ENCODE results near the gene FTCD.

The FTCD gene

GRCh38 chr21:46104104-46104503, 51.3 kb downstream of the FTCD start:
- Histone ChIP-seq H3K4me3 (ENCODE audit: insufficient read depth, low read depth, low read length, poor library complexity, severe bottlenecking) (no peak overlapping the region), H3K4me1 (ENCODE audit: control insufficient read depth, insufficient read depth, low read length, poor library complexity, severe bottlenecking) (no peaks in the 10 kb centered on the region), H3K27ac (ENCODE audit: insufficient read depth, low read length, poor library complexity, severe bottlenecking) (no peak overlapping the region), H3K36me3 (ENCODE audit: control insufficient read depth, insufficient read depth, low read length) (no peaks in the 10 kb centered on the region), H3K27me3 (replicated peaks; ENCODE audit: control insufficient read depth, insufficient read depth, low read length, poor library complexity, severe bottlenecking) (no peaks in the 10 kb centered on the region), H3K9me3 (ENCODE audit: control insufficient read depth, low read length) (no peaks in the 10 kb centered on the region)
- DNase-seq = no peak

- Histone ChIP-seq H3K4me3 (ENCODE audit: insufficient read depth, low read depth, low read length, poor library complexity, severe bottlenecking) (no peak overlapping the region), H3K4me1 (ENCODE audit: control insufficient read depth, insufficient read depth, low read length, poor library complexity, severe bottlenecking) (peaks cover 7% of the 10 kb centered on the region), H3K27ac (ENCODE audit: insufficient read depth, low read length, poor library complexity, severe bottlenecking) (no peak overlapping the region)
Measured at GRCh38 chr21:46100906-46101305, 54.5 kb downstream of the FTCD start.

GRCh38 chr21:46100426-46100825, 55.0 kb downstream of the FTCD start:
- Histone ChIP-seq H3K27me3 (replicated peaks; ENCODE audit: control insufficient read depth, insufficient read depth, low read length, poor library complexity, severe bottlenecking) (peaks cover 3% of the 10 kb centered on the region), H3K4me1 (ENCODE audit: control insufficient read depth, insufficient read depth, low read length, poor library complexity, severe bottlenecking) (peaks cover 7% of the 10 kb centered on the region), H3K9me3 (ENCODE audit: control insufficient read depth, low read length) (no peaks in the 10 kb centered on the region), H3K27ac (ENCODE audit: insufficient read depth, low read length, poor library complexity, severe bottlenecking) (no peak overlapping the region), H3K4me3 (ENCODE audit: insufficient read depth, low read depth, low read length, poor library complexity, severe bottlenecking) (no peak overlapping the region), H3K36me3 (ENCODE audit: control insufficient read depth, insufficient read depth, low read length) (no peaks in the 10 kb centered on the region)
- DNase-seq = no peak

More at GRCh38 chr21:46100906-46101305, 54.5 kb downstream of the FTCD start:
- DNase-seq = no peak
- peaks cover 3% of the 10 kb centered on the region for H3K27me3 ChIP-seq (replicated peaks; ENCODE audit: control insufficient read depth, insufficient read depth, low read length, poor library complexity, severe bottlenecking)
- H3K9me3 ChIP-seq (ENCODE audit: control insufficient read depth, low read length) = no peaks in the 10 kb centered on the region
- H3K36me3 ChIP-seq (ENCODE audit: control insufficient read depth, insufficient read depth, low read length) = no peaks in the 10 kb centered on the region

GRCh38 chr21:46100020-46100419, 55.4 kb downstream of the FTCD start:
- Histone ChIP-seq H3K9me3 (ENCODE audit: control insufficient read depth, low read length) (no peaks in the 10 kb centered on the region), H3K4me1 (ENCODE audit: control insufficient read depth, insufficient read depth, low read length, poor library complexity, severe bottlenecking) (peaks cover 7% of the 10 kb centered on the region), H3K27me3 (replicated peaks; ENCODE audit: control insufficient read depth, insufficient read depth, low read length, poor library complexity, severe bottlenecking) (peaks cover 3% of the 10 kb centered on the region), H3K27ac (ENCODE audit: insufficient read depth, low read length, poor library complexity, severe bottlenecking) (no peak overlapping the region), H3K4me3 (ENCODE audit: insufficient read depth, low read depth, low read length, poor library complexity, severe bottlenecking) (no peak overlapping the region), H3K36me3 (ENCODE audit: control insufficient read depth, insufficient read depth, low read length) (no peaks in the 10 kb centered on the region)
- no peak for DNase-seq

GRCh38 chr21:46099476-46099875, 55.9 kb downstream of the FTCD start:
- Histone ChIP-seq H3K36me3 (ENCODE audit: control insufficient read depth, insufficient read depth, low read length) (no peaks in the 10 kb centered on the region), H3K27ac (ENCODE audit: insufficient read depth, low read length, poor library complexity, severe bottlenecking) (no peak overlapping the region), H3K4me3 (ENCODE audit: insufficient read depth, low read depth, low read length, poor library complexity, severe bottlenecking) (no peak overlapping the region), H3K4me1 (ENCODE audit: control insufficient read depth, insufficient read depth, low read length, poor library complexity, severe bottlenecking) (peaks cover 7% of the 10 kb centered on the region), H3K27me3 (replicated peaks; ENCODE audit: control insufficient read depth, insufficient read depth, low read length, poor library complexity, severe bottlenecking) (peaks cover 3% of the 10 kb centered on the region), H3K9me3 (ENCODE audit: control insufficient read depth, low read length) (no peaks in the 10 kb centered on the region)
- no peak for DNase-seq

GRCh38 chr21:46098303-46099141, 56.9 kb downstream of the FTCD start:
- DNase-seq = no peak
- Histone ChIP-seq H3K4me1 (ENCODE audit: control insufficient read depth, insufficient read depth, low read length, poor library complexity, severe bottlenecking) (peaks cover 7% of the 10 kb centered on the region), H3K9me3 (ENCODE audit: control insufficient read depth, low read length) (no peaks in the 10 kb centered on the region), H3K27me3 (replicated peaks; ENCODE audit: control insufficient read depth, insufficient read depth, low read length, poor library complexity, severe bottlenecking) (peaks cover 3% of the 10 kb centered on the region), H3K27ac (ENCODE audit: insufficient read depth, low read length, poor library complexity, severe bottlenecking) (no peak overlapping the region), H3K36me3 (ENCODE audit: control insufficient read depth, insufficient read depth, low read length) (no peaks in the 10 kb centered on the region), H3K4me3 (ENCODE audit: insufficient read depth, low read depth, low read length, poor library complexity, severe bottlenecking) (peak overlapping the region; percentile 50)

- DNase-seq = peak in 1 of 3 donors; percentile 15
- H3K27ac ChIP-seq (ENCODE audit: insufficient read depth, low read length, poor library complexity, severe bottlenecking) = no peak within 1 kb of the TSS
- no peaks in the 10 kb centered on the region for H3K36me3 ChIP-seq (ENCODE audit: control insufficient read depth, insufficient read depth, low read length)
- H3K4me3 ChIP-seq (ENCODE audit: insufficient read depth, low read depth, low read length, poor library complexity, severe bottlenecking) = peak within 1 kb of the TSS; percentile 50
- H3K27me3 ChIP-seq (replicated peaks; ENCODE audit: control insufficient read depth, insufficient read depth, low read length, poor library complexity, severe bottlenecking) = peaks cover 3% of the 10 kb centered on the region
- peaks cover 7% of the 10 kb centered on the region for H3K4me1 ChIP-seq (ENCODE audit: control insufficient read depth, insufficient read depth, low read length, poor library complexity, severe bottlenecking)
- H3K9me3 ChIP-seq (ENCODE audit: control insufficient read depth, low read length) = no peaks in the 10 kb centered on the region
Measured at GRCh38 chr21:46097336-46098293, 57.8 kb downstream of the FTCD start, which contains the start of gene COL6A2. TSS of gene COL6A2 (plus strand) at chr21:46098112.

- H3K36me3 ChIP-seq (ENCODE audit: control insufficient read depth, insufficient read depth, low read length) = no peaks in the 10 kb centered on the region
- no peak for DNase-seq
- no peaks in the 10 kb centered on the region for H3K9me3 ChIP-seq (ENCODE audit: control insufficient read depth, low read length)
- H3K4me1 ChIP-seq (ENCODE audit: control insufficient read depth, insufficient read depth, low read length, poor library complexity, severe bottlenecking) = peaks cover 7% of the 10 kb centered on the region
- no peak overlapping the region for H3K4me3 ChIP-seq (ENCODE audit: insufficient read depth, low read depth, low read length, poor library complexity, severe bottlenecking)
- no peak overlapping the region for H3K27ac ChIP-seq (ENCODE audit: insufficient read depth, low read length, poor library complexity, severe bottlenecking)
- H3K27me3 ChIP-seq (replicated peaks; ENCODE audit: control insufficient read depth, insufficient read depth, low read length, poor library complexity, severe bottlenecking) = peaks cover 3% of the 10 kb centered on the region
Measured at GRCh38 chr21:46096596-46097335, 58.6 kb downstream of the FTCD start.

GRCh38 chr21:46095814-46096595, 59.4 kb downstream of the FTCD start:
- DNase-seq = no peak
- Histone ChIP-seq H3K27me3 (replicated peaks; ENCODE audit: control insufficient read depth, insufficient read depth, low read length, poor library complexity, severe bottlenecking) (peaks cover 3% of the 10 kb centered on the region), H3K4me3 (ENCODE audit: insufficient read depth, low read depth, low read length, poor library complexity, severe bottlenecking) (no peak overlapping the region), H3K4me1 (ENCODE audit: control insufficient read depth, insufficient read depth, low read length, poor library complexity, severe bottlenecking) (peaks cover 7% of the 10 kb centered on the region), H3K36me3 (ENCODE audit: control insufficient read depth, insufficient read depth, low read length) (no peaks in the 10 kb centered on the region), H3K27ac (ENCODE audit: insufficient read depth, low read length, poor library complexity, severe bottlenecking) (no peak overlapping the region), H3K9me3 (ENCODE audit: control insufficient read depth, low read length) (no peaks in the 10 kb centered on the region)
